Activated B cell treated with CpG ODN at 0.5 μM for 24 hours (primary cell): ENCODE measurements around the gene TMEM185B. TPM values are rescaled to one million over a fixed set of nuclear protein-coding genes. Genes with fewer than 3 reads are reported as not detected.
"Not testable (repeated sequence)": the region's sequence is repeated elsewhere in the genome, so short reads cannot be mapped to it uniquely, and the experiment has no call there.

Experiments used
- ATAC-seq: fragments of 200-7000 bp; cut with Tn5 transposase; one replicate; pipeline ENCODE4 v1.10.0; 2021; ENCODE audit warnings: low read depth, mild to moderate bottlenecking, moderate library complexity
- CTCF ChIA-PET: fragments of 350-600 bp; sonication (Branson Sonifier 250); formaldehyde crosslinking; loops from one replicate; lab custom pipeline; 2021; ENCODE audit warnings: antibody characterized with exemption; lab: Charles Lee
- POLR2A ChIA-PET: fragments of 350-600 bp; sonication (Branson Sonifier 250); formaldehyde crosslinking; loops from one replicate; lab custom pipeline; 2021; ENCODE audit warnings: antibody characterized with exemption; lab: Charles Lee
- DNase-seq: peaks from one replicate; pipeline ENCODE4 v3.0.0; 2022
- H3K27ac Mint-ChIP-seq: one replicate; pipeline ENCODE4 v1.8.0; 2020; ENCODE audit warnings: mixed read lengths
- H3K27me3 Mint-ChIP-seq: one replicate; pipeline ENCODE4 v1.8.0; 2021; ENCODE audit warnings: mixed read lengths
- H3K36me3 Mint-ChIP-seq: one replicate; pipeline ENCODE4 v1.8.0; 2021; ENCODE audit warnings: low read depth, mixed read lengths
- H3K4me1 Mint-ChIP-seq: one replicate; pipeline ENCODE4 v1.8.0; 2021; ENCODE audit warnings: mixed read lengths
- H3K4me3 Mint-ChIP-seq: one replicate; pipeline ENCODE4 v1.8.0; 2020; ENCODE audit warnings: mild to moderate bottlenecking, mixed read lengths
- H3K9me3 Mint-ChIP-seq: one replicate; pipeline ENCODE4 v1.8.0; 2020; ENCODE audit warnings: mixed read lengths
- CTCF ChIP-seq: fragments of 200-600 bp; IDR thresholded peaks from one replicate; pipeline ENCODE4 v1.8.0; 2022; ENCODE audit warnings: antibody characterized with exemption, mild to moderate bottlenecking
- intact Hi-C: fragments of 100-400 bp; cut with micrococcal nuclease; formaldehyde crosslinking; loops from one replicate; pipeline ENCODE4 v1.15.1; 2024
- total RNA-seq: library from RNA; stranded (reverse); gene quantifications from 2 replicates; pipeline ENCODE4 v1.2.3, GENCODE V29; 2022

The TMEM185B gene
- total RNA-seq, 1 donor from 2014 or later = 26.8 TPM

DNA sequence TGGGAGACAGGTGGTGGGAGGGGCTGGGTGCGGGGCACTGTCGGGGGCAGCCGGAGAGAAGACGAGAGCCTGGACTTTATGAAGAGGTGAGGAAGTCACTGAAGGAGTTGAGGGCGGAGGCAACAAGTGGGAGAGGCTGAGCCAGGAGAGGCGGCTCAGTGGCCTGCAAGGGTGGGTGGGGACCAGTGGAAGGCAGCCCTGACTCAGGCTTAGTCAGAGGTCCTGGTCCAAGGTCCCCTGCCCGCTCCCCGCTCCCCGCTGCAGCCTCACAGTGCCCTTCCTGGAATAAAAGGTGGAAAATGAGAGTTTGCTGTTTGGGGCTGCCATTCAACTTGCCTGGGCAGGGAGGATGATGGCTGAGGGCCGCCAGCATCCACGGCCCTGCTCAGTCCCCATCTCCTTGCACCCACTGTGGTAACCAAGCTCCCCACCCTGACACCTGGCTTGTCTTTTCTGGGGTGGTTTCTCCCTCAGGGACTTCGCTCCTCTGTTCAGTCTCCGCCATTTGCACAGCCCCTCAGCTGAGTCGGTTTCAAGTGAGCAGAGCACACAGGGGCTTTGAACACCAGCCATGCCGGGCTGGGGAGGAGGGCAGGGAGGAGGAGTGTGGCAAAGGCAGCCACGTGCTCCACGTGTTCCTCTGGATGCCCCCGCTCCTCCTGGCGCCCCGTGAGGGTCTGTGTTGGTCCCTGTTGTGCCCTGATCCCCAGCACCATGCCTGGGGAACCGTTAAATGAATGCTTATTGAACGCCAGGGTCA lies 15.7 kb upstream of the TMEM185B start:
- POLR2A ChIA-PET = no interaction called here
- intact Hi-C loops = no loop called here
- no peak for TF ChIP-seq CTCF
- Mint-ChIP-seq H3K4me1 (peaks cover 3% of the 10 kb centered on the region), H3K27me3 (no peaks in the 10 kb centered on the region), H3K9me3 (peaks cover 2% of the 10 kb centered on the region), H3K27ac (no peak overlapping the region), H3K36me3 (no peaks in the 10 kb centered on the region), H3K4me3 (no peak overlapping the region)
- no peak for DNase-seq
- ATAC-seq = no peak
- CTCF ChIA-PET = no interaction called here

- Mint-ChIP-seq H3K4me1 (peaks cover 11% of the 10 kb centered on the region), H3K27ac (no peak overlapping the region), H3K36me3 (no peaks in the 10 kb centered on the region), H3K9me3 (no peaks in the 10 kb centered on the region), H3K27me3 (no peaks in the 10 kb centered on the region), H3K4me3 (no peak overlapping the region)
- TF ChIP-seq CTCF = no peak
- ATAC-seq (no peak), DNase-seq (no peak)
- intact Hi-C loops = no loop called here
- ChIA-PET POLR2A (no interaction called here), CTCF (no interaction called here)
Observed at GRCh38 chr2:120237491-120237902, 14.3 kb upstream of the TMEM185B start.

GRCh38 chr2:120236791-120237190 lies 13.6 kb upstream of the TMEM185B start:
- Mint-ChIP-seq H3K4me3 (no peak overlapping the region), H3K27me3 (no peaks in the 10 kb centered on the region), H3K36me3 (no peaks in the 10 kb centered on the region), H3K9me3 (no peaks in the 10 kb centered on the region), H3K27ac (no peak overlapping the region), H3K4me1 (peaks cover 18% of the 10 kb centered on the region)
- intact Hi-C loops = no loop called here
- CTCF ChIA-PET = interaction anchor here (1.1 kb wide), 1 partner anchor 10 kb away, joined by 3 read pairs; no protein-coding TSS in a partner anchor
- TF ChIP-seq CTCF = no peak
- ATAC-seq (no peak), DNase-seq (no peak)
- POLR2A ChIA-PET = no interaction called here

DNA sequence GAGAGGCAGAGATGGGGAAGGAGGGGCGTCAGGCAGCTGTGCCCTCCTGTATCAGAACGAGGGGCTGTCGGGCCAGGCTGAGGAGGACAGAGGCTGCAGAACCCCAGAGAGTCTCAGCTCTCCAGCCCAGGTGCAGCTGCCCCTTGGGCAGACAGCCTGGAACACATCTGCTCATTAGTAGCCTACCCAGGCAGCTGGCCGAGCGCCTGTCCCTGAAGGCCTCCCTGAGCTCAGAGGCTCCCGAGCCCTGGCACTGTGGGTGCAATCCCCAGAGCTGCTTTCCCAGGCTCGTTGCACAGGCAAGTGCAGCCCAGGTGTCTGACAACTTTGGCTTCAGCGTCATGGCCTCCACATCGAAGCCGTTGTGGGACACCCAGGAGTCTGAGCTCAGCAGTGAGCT lies 13.1 kb upstream of the TMEM185B start:
- CTCF ChIA-PET = interaction anchor here (1.1 kb wide), 1 partner anchor 10 kb away, joined by 3 read pairs; no protein-coding TSS in a partner anchor
- intact Hi-C loops = no loop called here
- H3K27ac Mint-ChIP-seq = no peak overlapping the region
- H3K4me3 Mint-ChIP-seq = no peak overlapping the region
- H3K4me1 Mint-ChIP-seq = peaks cover 23% of the 10 kb centered on the region
- ATAC-seq (no peak), DNase-seq (no peak)
- H3K27me3 Mint-ChIP-seq = no peaks in the 10 kb centered on the region
- no peak for TF ChIP-seq CTCF
- H3K9me3 Mint-ChIP-seq = no peaks in the 10 kb centered on the region
- H3K36me3 Mint-ChIP-seq = no peaks in the 10 kb centered on the region
- POLR2A ChIA-PET = no interaction called here

DNA sequence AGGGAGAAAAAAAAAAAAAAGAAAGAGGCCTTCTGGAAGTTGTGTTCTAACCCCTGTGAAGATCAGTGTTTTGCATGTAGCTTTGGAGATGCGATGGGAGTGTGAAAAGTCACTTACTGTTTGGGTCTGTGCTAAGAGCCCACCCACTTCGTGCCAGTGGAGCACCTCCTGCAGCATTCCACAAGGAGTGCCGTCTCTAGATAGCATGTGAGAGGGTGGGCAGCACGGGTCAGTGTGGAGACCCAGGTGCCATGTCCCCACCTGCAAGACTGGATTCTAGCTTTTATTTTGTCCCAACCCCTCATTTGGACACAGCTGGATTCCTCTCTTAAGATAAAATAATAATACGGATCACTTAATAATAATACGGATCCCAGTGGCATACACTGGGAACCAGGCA lies 12.5 kb upstream of the TMEM185B start:
- intact Hi-C loops = no loop called here
- ChIA-PET POLR2A (no interaction called here), CTCF (interaction anchor here (1.1 kb wide), 1 partner anchor 9 kb away, joined by 3 read pairs; no protein-coding TSS in a partner anchor)
- no peak for TF ChIP-seq CTCF
- H3K27me3 Mint-ChIP-seq = no peaks in the 10 kb centered on the region
- no peaks in the 10 kb centered on the region for H3K36me3 Mint-ChIP-seq
- H3K9me3 Mint-ChIP-seq = no peaks in the 10 kb centered on the region
- no peak overlapping the region for H3K27ac Mint-ChIP-seq
- ATAC-seq (no peak), DNase-seq (no peak)
- H3K4me1 Mint-ChIP-seq = peaks cover 29% of the 10 kb centered on the region
- H3K4me3 Mint-ChIP-seq = no peak overlapping the region

DNA sequence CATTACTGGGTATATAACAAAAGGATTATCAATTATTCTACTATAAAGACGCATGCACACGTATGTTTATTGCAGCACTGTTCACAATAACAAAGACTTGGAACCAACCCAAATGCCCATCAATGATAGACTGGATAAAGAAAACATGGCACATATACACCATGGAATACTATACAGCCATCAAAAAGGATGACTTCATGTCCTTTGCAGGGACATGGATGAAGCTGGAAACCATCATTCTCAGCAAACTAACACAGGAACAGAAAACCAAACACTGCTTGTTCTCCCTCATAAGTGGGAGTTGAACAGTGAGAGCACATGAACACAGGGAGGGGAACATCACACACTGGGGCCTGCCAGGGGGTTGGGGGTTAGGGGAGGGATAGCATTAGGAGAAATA lies 12.0 kb upstream of the TMEM185B start:
- H3K27me3 Mint-ChIP-seq, H3K9me3 Mint-ChIP-seq, H3K4me3 Mint-ChIP-seq, H3K36me3 Mint-ChIP-seq, DNase-seq, H3K27ac Mint-ChIP-seq, ATAC-seq, intact Hi-C loops, POLR2A ChIA-PET, CTCF ChIA-PET: not testable (repeated sequence)
- H3K4me1 Mint-ChIP-seq = peaks cover 33% of the 10 kb centered on the region
